ENCODE data around the gene LY86. TPM values are rescaled to one million over a fixed set of nuclear protein-coding genes. Genes with fewer than 3 reads are reported as not detected.

Gene LY86
- total and polyA plus RNA-seq, 12 donors: 0.23 to 7.6 (median 0.91) TPM

- WGBS, 2 donors: 91 to 94% methylated on average over 2 of the region's 2 CpGs
- no peak overlapping the region for H3K27ac ChIP-seq
Observed at GRCh38 chr6:6635291-6635690, 46.8 kb downstream of the LY86 start.

GRCh38 chr6:6635869-6636268 is 47.3 kb downstream of the LY86 start:
- no peak overlapping the region for H3K4me3 ChIP-seq
- no peaks in the 10 kb centered on the region for H3K36me3 ChIP-seq
- TF ChIP-seq CTCF (IDR thresholded peaks at IDR 0.05): no peak
- H3K4me1 ChIP-seq: peaks cover 0 to 11% (median 0%) of the 10 kb centered on the region in 9 donors
- no peak overlapping the region for H3K27ac ChIP-seq
- intact Hi-C loops (cut with DNase I): loop anchor here in 1 of 10 donors (10.0 kb wide), 1 partner anchor 581 kb away; no protein-coding TSS in a partner anchor
- 90 to 96% methylated on average over 3 of the region's 3 CpGs for WGBS, 2 donors
- H3K27me3 ChIP-seq: no peaks in the 10 kb centered on the region
- no peaks in the 10 kb centered on the region for H3K9me3 ChIP-seq
- ATAC-seq (no peak), DNase-seq (no peak)

More at GRCh38 chr6:6635291-6635690, 46.8 kb downstream of the LY86 start:
- peaks cover 0 to 1% (median 0%) of the 10 kb centered on the region in 9 donors for H3K36me3 ChIP-seq
- peaks cover 0 to 11% (median 0%) of the 10 kb centered on the region in 9 donors for H3K4me1 ChIP-seq
- intact Hi-C loops (cut with DNase I): loop anchor here in 1 of 10 donors (10.0 kb wide), 1 partner anchor 580 kb away; no protein-coding TSS in a partner anchor
- no peak for DNase-seq
- no peak for ATAC-seq
- no peaks in the 10 kb centered on the region for H3K27me3 ChIP-seq
- TF ChIP-seq CTCF (IDR thresholded peaks at IDR 0.05): no peak
- H3K9me3 ChIP-seq: no peaks in the 10 kb centered on the region
- no peak overlapping the region for H3K4me3 ChIP-seq

GRCh38 chr6:6639572-6639971 is 51.1 kb downstream of the LY86 start:
- ATAC-seq (no peak), DNase-seq (no peak)
- TF ChIP-seq CTCF (IDR thresholded peaks at IDR 0.05): no peak
- intact Hi-C loops (cut with DNase I): loop anchor here in 1 of 10 donors (10.0 kb wide), 1 partner anchor 585 kb away; no protein-coding TSS in a partner anchor
- Histone ChIP-seq H3K4me3 (no peak overlapping the region), H3K27ac (no peak overlapping the region), H3K36me3 (no peaks in the 10 kb centered on the region), H3K27me3 (no peaks in the 10 kb centered on the region), H3K9me3 (no peaks in the 10 kb centered on the region), H3K4me1 (peaks cover 0 to 11% (median 0%) of the 10 kb centered on the region in 9 donors)
- WGBS, 2 donors: 96 to 98% methylated on average over 4 of the region's 4 CpGs

GRCh38 chr6:6640926-6641325 is 52.4 kb downstream of the LY86 start:
- ATAC-seq (no peak), DNase-seq (no peak)
- TF ChIP-seq CTCF (IDR thresholded peaks at IDR 0.05): no peak
- Histone ChIP-seq H3K27ac (no peak overlapping the region), H3K9me3 (no peaks in the 10 kb centered on the region), H3K4me3 (no peak overlapping the region), H3K36me3 (no peaks in the 10 kb centered on the region), H3K4me1 (peaks cover 0 to 5% (median 0%) of the 10 kb centered on the region in 9 donors), H3K27me3 (no peaks in the 10 kb centered on the region)
- intact Hi-C loops (cut with DNase I): no loop called here
- 82 to 90% methylated on average over 4 of the region's 4 CpGs for WGBS, 2 donors
